GM12872 (cell line): Measurements from ENCODE around the gene SLC7A4.
A peak's percentile ranks its signal among the peaks of the same experiment; 100 is the strongest.

Experiments
- TF ChIP-seq, protein P1 (sequence below): IDR thresholded peaks from 3 replicates; pipeline ENCODE4 v1.5.1; 2011; ENCODE audit warnings: low read depth, mild to moderate bottlenecking, low read length, moderate library complexity; ENCODE audit not compliant: insufficient read depth

The SLC7A4 gene

DNA sequence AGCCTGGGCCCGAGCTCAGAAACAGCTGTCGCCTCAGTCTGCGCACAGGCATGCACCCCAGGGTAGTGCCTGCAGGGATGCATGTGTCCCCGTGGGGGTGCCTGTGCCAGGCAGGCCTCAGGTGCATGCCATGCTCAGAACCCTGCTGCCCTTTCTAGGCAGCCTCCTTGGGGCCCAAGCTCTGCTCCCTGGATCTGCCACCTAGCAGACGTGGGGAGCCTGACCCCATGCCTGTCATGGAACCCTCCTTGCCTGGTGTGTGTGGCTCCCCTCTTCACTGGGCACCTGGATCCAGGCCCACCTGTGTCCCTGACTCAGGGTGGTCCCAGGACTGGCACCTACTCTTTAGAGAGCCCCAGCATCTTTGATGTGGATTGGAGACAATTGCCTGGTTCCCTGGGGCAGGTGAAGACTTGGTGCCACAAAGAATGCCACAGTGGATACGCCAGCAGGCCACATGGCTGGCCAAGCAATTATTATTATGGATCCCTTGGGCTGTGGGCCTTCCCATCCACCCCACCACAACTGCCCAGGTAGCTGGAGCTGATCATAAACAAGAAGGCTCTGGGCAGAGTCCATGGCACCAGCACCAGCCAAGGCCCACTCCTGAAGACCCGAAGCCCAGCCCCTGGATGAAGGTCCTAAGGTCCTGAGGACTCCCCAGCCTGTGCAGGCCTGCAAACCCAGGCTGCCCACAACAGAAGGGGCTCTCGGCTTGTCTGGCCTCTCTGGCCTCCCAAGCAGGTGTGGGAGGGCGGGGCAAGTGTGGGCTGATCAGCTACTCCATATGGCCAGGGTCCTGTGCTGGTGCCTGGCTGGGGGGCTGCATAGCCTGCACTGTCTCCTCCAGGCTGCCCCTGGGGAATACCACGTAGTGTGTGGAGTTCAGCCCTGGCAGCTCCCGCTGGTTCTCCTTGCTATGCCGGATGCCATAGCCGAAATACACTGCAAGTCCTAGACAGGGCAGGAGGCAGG is 3.8 kb downstream of the SLC7A4 start:
- TF ChIP-seq, protein P1, sequence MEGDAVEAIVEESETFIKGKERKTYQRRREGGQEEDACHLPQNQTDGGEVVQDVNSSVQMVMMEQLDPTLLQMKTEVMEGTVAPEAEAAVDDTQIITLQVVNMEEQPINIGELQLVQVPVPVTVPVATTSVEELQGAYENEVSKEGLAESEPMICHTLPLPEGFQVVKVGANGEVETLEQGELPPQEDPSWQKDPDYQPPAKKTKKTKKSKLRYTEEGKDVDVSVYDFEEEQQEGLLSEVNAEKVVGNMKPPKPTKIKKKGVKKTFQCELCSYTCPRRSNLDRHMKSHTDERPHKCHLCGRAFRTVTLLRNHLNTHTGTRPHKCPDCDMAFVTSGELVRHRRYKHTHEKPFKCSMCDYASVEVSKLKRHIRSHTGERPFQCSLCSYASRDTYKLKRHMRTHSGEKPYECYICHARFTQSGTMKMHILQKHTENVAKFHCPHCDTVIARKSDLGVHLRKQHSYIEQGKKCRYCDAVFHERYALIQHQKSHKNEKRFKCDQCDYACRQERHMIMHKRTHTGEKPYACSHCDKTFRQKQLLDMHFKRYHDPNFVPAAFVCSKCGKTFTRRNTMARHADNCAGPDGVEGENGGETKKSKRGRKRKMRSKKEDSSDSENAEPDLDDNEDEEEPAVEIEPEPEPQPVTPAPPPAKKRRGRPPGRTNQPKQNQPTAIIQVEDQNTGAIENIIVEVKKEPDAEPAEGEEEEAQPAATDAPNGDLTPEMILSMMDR = no peak

DNA sequence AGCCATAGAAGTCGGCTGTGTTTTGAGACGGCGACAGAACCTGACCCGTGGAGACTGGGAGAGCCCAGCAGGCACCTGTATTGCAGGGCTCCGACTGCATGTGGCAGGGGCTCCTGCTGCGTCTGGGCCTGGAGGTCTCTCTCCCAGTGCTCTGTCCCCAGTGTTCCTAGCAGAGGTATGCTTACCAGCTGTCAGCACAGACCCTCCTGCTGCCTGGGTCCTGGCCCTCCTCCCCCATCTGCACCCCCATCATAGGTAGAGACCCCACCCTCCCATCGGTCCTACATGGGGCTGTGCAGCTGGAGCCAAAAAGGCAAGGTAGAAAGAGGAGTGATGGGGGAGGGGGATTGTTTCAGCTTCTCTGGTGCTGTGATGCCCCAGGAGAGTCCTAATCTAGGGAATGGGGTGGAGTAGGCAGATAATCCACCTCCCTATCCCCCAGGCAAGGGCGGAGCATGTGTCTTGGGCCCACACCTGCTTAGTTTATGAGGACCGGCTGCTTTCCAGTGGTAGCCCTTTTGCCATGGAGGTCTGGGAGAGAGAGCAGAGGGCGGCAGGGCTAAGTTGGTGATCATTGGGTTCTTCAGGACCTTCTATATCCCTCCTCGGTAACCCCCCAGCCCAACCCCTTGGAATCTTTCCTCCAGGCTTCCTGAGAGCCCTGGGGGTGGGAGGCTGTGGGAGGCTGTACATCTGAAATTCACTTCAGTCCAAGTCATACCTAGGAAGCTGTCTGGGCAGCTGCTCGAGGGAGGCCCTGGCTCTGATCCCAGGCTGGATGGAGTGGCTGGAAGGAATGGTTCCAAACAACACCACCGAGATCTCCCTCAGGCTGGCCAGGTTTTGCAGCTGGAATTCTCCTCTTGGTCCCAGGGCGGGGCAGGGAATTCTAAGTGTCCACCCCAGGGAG is 5.3 kb downstream of the SLC7A4 start:
- TF ChIP-seq, protein P1 = no peak

DNA sequence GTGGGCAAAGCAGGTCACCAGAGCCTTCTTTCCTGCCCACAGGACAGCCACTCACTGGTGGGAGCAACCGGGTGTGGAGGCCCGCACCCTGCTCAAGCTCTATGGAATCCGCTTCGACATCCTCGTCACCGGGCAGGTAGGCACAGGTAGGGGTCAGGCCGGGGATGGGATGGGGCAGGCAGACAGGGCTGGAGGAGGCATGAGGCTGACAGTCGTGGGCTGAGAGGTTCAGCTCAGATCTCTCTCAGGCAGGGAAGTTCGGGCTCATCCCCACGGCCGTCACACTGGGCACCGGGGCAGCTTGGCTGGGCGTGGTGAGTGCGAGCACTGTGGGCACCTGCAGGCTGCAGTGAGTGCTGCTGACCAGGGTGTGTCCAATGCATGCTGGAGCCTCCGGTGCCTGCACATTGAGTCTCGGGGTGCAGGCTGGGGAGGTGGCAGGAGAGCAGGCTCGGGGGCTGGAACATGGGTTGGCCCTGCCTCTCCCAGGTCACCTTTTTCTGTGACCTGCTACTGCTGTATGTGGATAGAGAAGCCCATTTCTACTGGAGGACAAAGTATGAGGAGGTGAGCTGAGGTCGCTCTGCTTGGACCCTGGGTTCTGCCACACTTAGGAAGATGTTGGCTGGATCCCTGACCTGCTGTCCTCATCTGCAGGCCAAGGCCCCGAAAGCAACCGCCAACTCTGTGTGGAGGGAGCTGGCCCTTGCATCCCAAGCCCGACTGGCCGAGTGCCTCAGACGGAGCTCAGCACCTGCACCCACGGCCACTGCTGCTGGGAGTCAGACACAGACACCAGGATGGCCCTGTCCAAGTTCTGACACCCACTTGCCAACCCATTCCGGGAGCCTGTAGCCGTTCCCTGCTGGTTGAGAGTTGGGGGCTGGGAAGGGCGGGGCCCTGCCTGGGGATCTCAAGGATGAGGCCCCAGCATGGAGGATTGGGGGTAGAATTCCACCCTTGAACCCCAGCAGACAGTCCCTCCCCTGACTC is 6.3 kb downstream of the SLC7A4 start:
- TF ChIP-seq, protein P1 = no peak

DNA sequence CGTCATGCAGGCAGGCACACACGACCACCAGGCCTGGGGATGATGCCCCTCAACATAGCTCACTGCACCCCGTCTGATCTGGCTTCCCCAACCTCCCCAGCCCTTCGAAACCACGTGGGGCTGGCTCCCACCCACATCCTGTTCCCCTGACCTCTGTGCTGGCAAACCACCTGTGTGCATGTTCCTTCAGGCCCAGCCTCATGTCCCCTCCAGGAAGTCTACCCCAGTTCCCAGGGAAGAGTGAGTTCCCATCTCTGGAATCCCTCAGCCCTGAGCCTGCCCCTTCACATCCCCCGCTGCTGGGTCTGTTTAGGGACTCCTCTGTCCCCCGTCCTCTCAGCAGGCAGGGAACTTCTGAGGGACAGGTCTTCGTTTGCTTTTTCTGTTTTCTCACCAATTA is 7.1 kb downstream of the SLC7A4 start:
- TF ChIP-seq, protein P1 = no peak

DNA sequence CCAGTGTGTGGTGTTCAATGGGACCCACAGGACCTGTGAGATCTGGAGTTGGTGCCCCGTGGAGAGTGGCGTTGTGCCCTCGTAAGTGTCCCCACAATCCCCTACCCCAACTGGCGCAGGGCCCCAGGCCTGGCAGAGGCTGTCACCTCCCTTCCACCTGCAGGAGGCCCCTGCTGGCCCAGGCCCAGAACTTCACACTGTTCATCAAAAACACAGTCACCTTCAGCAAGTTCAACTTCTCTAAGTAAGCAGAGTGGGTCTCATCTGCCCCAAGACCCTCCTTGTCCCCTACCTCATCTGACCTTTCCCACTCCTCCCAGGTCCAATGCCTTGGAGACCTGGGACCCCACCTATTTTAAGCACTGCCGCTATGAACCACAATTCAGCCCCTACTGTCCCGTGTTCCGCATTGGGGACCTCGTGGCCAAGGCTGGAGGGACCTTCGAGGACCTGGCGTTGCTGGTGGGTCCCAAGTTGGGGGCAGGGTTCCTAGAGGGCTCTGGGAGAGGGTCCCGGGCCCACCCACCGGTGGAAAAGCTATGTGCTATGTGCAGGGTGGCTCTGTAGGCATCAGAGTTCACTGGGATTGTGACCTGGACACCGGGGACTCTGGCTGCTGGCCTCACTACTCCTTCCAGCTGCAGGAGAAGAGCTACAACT is 9.3 kb downstream of the SLC7A4 start:
- TF ChIP-seq, protein P1 = 0 out of 3 replicates have a peak, but pooled peaks have one; percentile 27

DNA sequence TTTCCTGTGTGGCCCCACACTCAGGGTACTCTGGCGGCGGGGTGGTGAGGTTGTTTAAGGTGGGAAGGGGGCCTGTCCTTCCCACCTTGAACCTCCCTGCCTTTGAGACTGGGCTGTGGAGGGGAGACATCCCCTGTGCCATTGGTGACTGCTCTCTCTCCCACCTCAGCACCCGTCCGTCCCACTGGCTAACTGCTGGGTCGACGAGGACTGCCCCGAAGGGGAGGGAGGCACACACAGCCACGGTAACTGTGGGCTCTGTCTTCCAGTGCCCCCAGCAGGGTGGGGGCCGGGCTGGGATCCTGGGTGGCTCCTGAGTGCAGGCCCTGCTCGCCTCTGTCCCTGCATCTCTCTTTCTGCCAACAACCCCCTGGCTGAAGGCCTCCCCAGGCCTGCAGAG is 9.9 kb downstream of the SLC7A4 start:
- TF ChIP-seq, protein P1 = no peak
